Inferior parietal cortex (tissue), 1 donor: ENCODE data around the gene TNFSF4.

ENCODE experiments used
- DNase-seq: peaks from one replicate; pipeline ENCODE4 v3.0.0-alpha.2; 2016; ENCODE audit errors: extremely low spot score

Gene TNFSF4

GRCh38 chr1:173210716-173211231, 3.6 kb upstream of the TNFSF4 start:
- no peak for DNase-seq

GRCh38 chr1:173210283-173210682, 3.2 kb upstream of the TNFSF4 start:
- no peak for DNase-seq

GRCh38 chr1:173208868-173209267, 1.7 kb upstream of the TNFSF4 start:
- DNase-seq: no peak

GRCh38 chr1:173208146-173208545, 1.0 kb upstream of the TNFSF4 start:
- no peak for DNase-seq

GRCh38 chr1:173205146-173206051, 1.7 kb downstream of the TNFSF4 start:
- DNase-seq: no peak

- DNase-seq: no peak
Observed at GRCh38 chr1:173204693-173205092, 2.4 kb downstream of the TNFSF4 start.

GRCh38 chr1:173202424-173203145, 4.5 kb downstream of the TNFSF4 start:
- DNase-seq: peak; percentile 71

- DNase-seq: no peak
Observed at GRCh38 chr1:173201969-173202368, 5.2 kb downstream of the TNFSF4 start.

GRCh38 chr1:173195596-173196088, 11.5 kb downstream of the TNFSF4 start:
- DNase-seq: no peak

- DNase-seq: no peak
Observed at GRCh38 chr1:173193639-173194038, 13.5 kb downstream of the TNFSF4 start.

GRCh38 chr1:173191011-173191705, 16.0 kb downstream of the TNFSF4 start:
- no peak for DNase-seq

- peak; percentile 56 for DNase-seq
Observed at GRCh38 chr1:173190101-173190936, 16.8 kb downstream of the TNFSF4 start.

GRCh38 chr1:173187671-173188237, 19.4 kb downstream of the TNFSF4 start:
- no peak for DNase-seq

GRCh38 chr1:173181791-173182190, 25.3 kb downstream of the TNFSF4 start:
- no peak for DNase-seq

GRCh38 chr1:173176246-173176645, 30.9 kb downstream of the TNFSF4 start:
- DNase-seq: no peak

- DNase-seq: no peak
Observed at GRCh38 chr1:173175514-173176145, 31.5 kb downstream of the TNFSF4 start.

- DNase-seq: no peak
Observed at GRCh38 chr1:173173388-173173787, 33.7 kb downstream of the TNFSF4 start.

GRCh38 chr1:173171152-173171551, 36.0 kb downstream of the TNFSF4 start:
- no peak for DNase-seq

- DNase-seq: no peak
Observed at GRCh38 chr1:173168941-173169340, 38.2 kb downstream of the TNFSF4 start.

GRCh38 chr1:173164686-173165085, 42.4 kb downstream of the TNFSF4 start:
- no peak for DNase-seq
